HepG2 (cell line): Measurements from ENCODE around the gene NACC2. TPM values are rescaled to one million over a fixed set of nuclear protein-coding genes. Genes with fewer than 3 reads are reported as not detected.

Experiments used
- CHCHD3 ChIP-seq: sonication (generic); formaldehyde crosslinking; IDR thresholded peaks from 2 replicates; pipeline ENCODE4 v1.8.0; 2022; ENCODE audit warnings: mild to moderate bottlenecking, missing genetic modification reagents, moderate library complexity
- ELF4 ChIP-seq: sonication (generic); formaldehyde crosslinking; IDR thresholded peaks from 2 replicates; pipeline ENCODE4 v1.5.0; 2020; ENCODE audit warnings: missing genetic modification reagents, mild to moderate bottlenecking, moderate library complexity, borderline replicate concordance
- FOXP1 ChIP-seq, 2 experiments: fragments of 450-650 bp in 1 of 2; IDR thresholded peaks; 2 replicates each; pipeline ENCODE4 v1.6.1; 2017 to 2018; ENCODE audit warnings: antibody characterized with exemption in 1 of 2
- GLI4 ChIP-seq: sonication (generic); formaldehyde crosslinking; IDR thresholded peaks from 2 replicates; pipeline ENCODE4 v1.5.1; 2020; ENCODE audit warnings: missing genetic modification reagents, mild to moderate bottlenecking, moderate library complexity, borderline replicate concordance
- GTF2F1 ChIP-seq: fragments of 150-350 bp; IDR thresholded peaks from 2 replicates; pipeline ENCODE4 v1.6.1; 2014; ENCODE audit warnings: low read length
- MTF1 ChIP-seq: sonication (generic); formaldehyde crosslinking; IDR thresholded peaks from 2 replicates; pipeline ENCODE4 v1.5.0; 2020; ENCODE audit warnings: missing genetic modification reagents
- NFE2L1 ChIP-seq: sonication (generic); formaldehyde crosslinking; IDR thresholded peaks from 2 replicates; pipeline ENCODE4 v1.4.0; 2020; ENCODE audit warnings: missing genetic modification reagents, mild to moderate bottlenecking, borderline replicate concordance
- PLSCR1 ChIP-seq: sonication (generic); formaldehyde crosslinking; IDR thresholded peaks from 2 replicates; pipeline ENCODE4 v1.5.0; 2020; ENCODE audit warnings: missing genetic modification reagents, mild to moderate bottlenecking, borderline replicate concordance
- ZBTB7B ChIP-seq: sonication (generic); formaldehyde crosslinking; IDR thresholded peaks from 2 replicates; pipeline ENCODE4 v1.4.0; 2020; ENCODE audit warnings: missing genetic modification reagents
- ZMAT3 ChIP-seq: sonication (generic); formaldehyde crosslinking; conservative IDR thresholded peaks from 2 replicates; pipeline ENCODE4 v1.7.0; 2021; ENCODE audit warnings: missing genetic modification reagents
- ZNF296 ChIP-seq: sonication (generic); formaldehyde crosslinking; conservative IDR thresholded peaks from 2 replicates; pipeline ENCODE4 v1.5.0; 2020; ENCODE audit warnings: mild to moderate bottlenecking, missing genetic modification reagents
- ZNF432 ChIP-seq: sonication (generic); formaldehyde crosslinking; IDR thresholded peaks from 2 replicates; pipeline ENCODE4 v1.5.0; 2020; ENCODE audit warnings: missing genetic modification reagents, mild to moderate bottlenecking, borderline replicate concordance
- ZNF550 ChIP-seq: sonication (generic); formaldehyde crosslinking; IDR thresholded peaks from 2 replicates; pipeline ENCODE4 v1.4.0; 2020; ENCODE audit warnings: mild to moderate bottlenecking, missing genetic modification reagents, borderline replicate concordance
- polyA plus RNA-seq, 8 experiments: library from polyadenylated mRNA; depleted of rRNA in 3 of 8; stranded (reverse) in 7 of 8; unstranded in 1 of 8; fragments of >200 nt; fragmentation: Illumina TruSeq in 4 of 8; extraction: Trizol in 4 of 8; gene quantifications; 2 replicates each; pipeline versions ENCODE4 v1.2.1 to v1.2.3, GENCODE V29; 2011 to 2016; ENCODE audit warnings: low read depth in 4 of 8, missing spikeins in 1 of 8, mixed read lengths in 1 of 8; ENCODE audit not compliant: insufficient read depth in 1 of 8
- total RNA-seq, 5 experiments: library from RNA; depleted of rRNA; stranded (reverse); fragments of >200 nt; fragmentation: Illumina TruSeq; extraction: Trizol; gene quantifications; 2 replicates each; pipeline ENCODE4 v1.2.3, GENCODE V29; 2016; ENCODE audit warnings: low read depth in 1 of 5
- TF ChIP-seq, protein P1 (sequence below): sonication (generic); formaldehyde crosslinking; IDR thresholded peaks from 2 replicates; pipeline ENCODE4 v1.5.0; 2020; ENCODE audit warnings: mild to moderate bottlenecking, missing genetic modification reagents, borderline replicate concordance
- TF ChIP-seq, protein P2 (sequence below): sonication (generic); formaldehyde crosslinking; IDR thresholded peaks from 2 replicates; pipeline ENCODE4 v1.5.0; 2020; ENCODE audit warnings: mild to moderate bottlenecking, missing genetic modification reagents
- TF ChIP-seq, protein P3 (sequence below): sonication (generic); formaldehyde crosslinking; IDR thresholded peaks from 2 replicates; pipeline ENCODE4 v1.4.0; 2020; ENCODE audit warnings: missing genetic modification reagents

NACC2 gene
- total and polyA plus RNA-seq, 2 of the 13 experiments (the other 11 are each of a cell fraction or from before 2014, with no cell fraction given), result 5.9 to 12.3 TPM

GRCh38 chr9:136118320-136119060 lies 23.4 kb upstream of the NACC2 start, which contains the start of gene TMEM250 (continued):
- TF ChIP-seq ZNF296 (CRISPR knock-in tag) (no peak), ELF4 (CRISPR knock-in tag) (no peak), MTF1 (CRISPR knock-in tag) (no peak), CHCHD3 (CRISPR knock-in tag) (no peak; the same call in 1 of the 2 replicates), GLI4 (CRISPR knock-in tag) (no peak), NFE2L1 (no peak), GTF2F1 (no peak), ZBTB7B (peak; percentile 56; the same call in 1 of the 2 replicates), PLSCR1 (CRISPR knock-in tag) (no peak), ZNF550 (CRISPR knock-in tag) (no peak), ZNF432 (CRISPR knock-in tag) (no peak), ZMAT3 (CRISPR knock-in tag) (no peak; the same call in 1 of the 2 replicates), FOXP1 (IDR thresholded peaks at IDR 0.05) (no peak), FOXP1 (CRISPR knock-in tag; IDR thresholded peaks at IDR 0.05) (no peak)
- TF ChIP-seq, protein P1, sequence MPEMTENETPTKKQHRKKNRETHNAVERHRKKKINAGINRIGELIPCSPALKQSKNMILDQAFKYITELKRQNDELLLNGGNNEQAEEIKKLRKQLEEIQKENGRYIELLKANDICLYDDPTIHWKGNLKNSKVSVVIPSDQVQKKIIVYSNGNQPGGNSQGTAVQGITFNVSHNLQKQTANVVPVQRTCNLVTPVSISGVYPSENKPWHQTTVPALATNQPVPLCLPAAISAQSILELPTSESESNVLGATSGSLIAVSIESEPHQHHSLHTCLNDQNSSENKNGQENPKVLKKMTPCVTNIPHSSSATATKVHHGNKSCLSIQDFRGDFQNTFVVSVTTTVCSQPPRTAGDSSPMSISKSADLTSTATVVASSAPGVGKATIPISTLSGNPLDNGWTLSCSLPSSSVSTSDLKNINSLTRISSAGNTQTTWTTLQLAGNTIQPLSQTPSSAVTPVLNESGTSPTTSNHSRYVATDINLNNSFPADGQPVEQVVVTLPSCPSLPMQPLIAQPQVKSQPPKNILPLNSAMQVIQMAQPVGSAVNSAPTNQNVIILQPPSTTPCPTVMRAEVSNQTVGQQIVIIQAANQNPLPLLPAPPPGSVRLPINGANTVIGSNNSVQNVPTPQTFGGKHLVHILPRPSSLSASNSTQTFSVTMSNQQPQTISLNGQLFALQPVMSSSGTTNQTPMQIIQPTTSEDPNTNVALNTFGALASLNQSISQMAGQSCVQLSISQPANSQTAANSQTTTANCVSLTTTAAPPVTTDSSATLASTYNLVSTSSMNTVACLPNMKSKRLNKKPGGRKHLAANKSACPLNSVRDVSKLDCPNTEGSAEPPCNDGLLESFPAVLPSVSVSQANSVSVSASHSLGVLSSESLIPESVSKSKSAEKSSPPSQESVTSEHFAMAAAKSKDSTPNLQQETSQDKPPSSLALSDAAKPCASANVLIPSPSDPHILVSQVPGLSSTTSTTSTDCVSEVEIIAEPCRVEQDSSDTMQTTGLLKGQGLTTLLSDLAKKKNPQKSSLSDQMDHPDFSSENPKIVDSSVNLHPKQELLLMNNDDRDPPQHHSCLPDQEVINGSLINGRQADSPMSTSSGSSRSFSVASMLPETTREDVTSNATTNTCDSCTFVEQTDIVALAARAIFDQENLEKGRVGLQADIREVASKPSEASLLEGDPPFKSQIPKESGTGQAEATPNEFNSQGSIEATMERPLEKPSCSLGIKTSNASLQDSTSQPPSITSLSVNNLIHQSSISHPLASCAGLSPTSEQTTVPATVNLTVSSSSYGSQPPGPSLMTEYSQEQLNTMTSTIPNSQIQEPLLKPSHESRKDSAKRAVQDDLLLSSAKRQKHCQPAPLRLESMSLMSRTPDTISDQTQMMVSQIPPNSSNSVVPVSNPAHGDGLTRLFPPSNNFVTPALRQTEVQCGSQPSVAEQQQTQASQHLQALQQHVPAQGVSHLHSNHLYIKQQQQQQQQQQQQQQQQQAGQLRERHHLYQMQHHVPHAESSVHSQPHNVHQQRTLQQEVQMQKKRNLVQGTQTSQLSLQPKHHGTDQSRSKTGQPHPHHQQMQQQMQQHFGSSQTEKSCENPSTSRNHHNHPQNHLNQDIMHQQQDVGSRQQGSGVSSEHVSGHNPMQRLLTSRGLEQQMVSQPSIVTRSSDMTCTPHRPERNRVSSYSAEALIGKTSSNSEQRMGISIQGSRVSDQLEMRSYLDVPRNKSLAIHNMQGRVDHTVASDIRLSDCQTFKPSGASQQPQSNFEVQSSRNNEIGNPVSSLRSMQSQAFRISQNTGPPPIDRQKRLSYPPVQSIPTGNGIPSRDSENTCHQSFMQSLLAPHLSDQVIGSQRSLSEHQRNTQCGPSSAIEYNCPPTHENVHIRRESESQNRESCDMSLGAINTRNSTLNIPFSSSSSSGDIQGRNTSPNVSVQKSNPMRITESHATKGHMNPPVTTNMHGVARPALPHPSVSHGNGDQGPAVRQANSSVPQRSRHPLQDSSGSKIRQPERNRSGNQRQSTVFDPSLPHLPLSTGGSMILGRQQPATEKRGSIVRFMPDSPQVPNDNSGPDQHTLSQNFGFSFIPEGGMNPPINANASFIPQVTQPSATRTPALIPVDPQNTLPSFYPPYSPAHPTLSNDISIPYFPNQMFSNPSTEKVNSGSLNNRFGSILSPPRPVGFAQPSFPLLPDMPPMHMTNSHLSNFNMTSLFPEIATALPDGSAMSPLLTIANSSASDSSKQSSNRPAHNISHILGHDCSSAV (CRISPR knock-in tag), result no peak; the same call in 1 of the 2 replicates
- TF ChIP-seq, protein P2, sequence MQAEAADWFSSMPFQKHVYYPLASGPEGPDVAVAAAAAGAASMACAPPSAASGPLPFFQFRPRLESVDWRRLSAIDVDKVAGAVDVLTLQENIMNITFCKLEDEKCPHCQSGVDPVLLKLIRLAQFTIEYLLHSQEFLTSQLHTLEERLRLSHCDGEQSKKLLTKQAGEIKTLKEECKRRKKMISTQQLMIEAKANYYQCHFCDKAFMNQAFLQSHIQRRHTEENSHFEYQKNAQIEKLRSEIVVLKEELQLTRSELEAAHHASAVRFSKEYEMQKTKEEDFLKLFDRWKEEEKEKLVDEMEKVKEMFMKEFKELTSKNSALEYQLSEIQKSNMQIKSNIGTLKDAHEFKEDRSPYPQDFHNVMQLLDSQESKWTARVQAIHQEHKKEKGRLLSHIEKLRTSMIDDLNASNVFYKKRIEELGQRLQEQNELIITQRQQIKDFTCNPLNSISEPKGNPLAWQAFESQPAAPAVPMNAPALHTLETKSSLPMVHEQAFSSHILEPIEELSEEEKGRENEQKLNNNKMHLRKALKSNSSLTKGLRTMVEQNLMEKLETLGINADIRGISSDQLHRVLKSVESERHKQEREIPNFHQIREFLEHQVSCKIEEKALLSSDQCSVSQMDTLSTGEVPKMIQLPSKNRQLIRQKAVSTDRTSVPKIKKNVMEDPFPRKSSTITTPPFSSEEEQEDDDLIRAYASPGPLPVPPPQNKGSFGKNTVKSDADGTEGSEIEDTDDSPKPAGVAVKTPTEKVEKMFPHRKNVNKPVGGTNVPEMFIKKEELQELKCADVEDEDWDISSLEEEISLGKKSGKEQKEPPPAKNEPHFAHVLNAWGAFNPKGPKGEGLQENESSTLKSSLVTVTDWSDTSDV (CRISPR knock-in tag), result no peak
- TF ChIP-seq, protein P3, sequence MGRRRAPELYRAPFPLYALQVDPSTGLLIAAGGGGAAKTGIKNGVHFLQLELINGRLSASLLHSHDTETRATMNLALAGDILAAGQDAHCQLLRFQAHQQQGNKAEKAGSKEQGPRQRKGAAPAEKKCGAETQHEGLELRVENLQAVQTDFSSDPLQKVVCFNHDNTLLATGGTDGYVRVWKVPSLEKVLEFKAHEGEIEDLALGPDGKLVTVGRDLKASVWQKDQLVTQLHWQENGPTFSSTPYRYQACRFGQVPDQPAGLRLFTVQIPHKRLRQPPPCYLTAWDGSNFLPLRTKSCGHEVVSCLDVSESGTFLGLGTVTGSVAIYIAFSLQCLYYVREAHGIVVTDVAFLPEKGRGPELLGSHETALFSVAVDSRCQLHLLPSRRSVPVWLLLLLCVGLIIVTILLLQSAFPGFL (CRISPR knock-in tag), result no peak
